Measurements from ENCODE around the gene GTF3C4.

The GTF3C4 gene

DNA sequence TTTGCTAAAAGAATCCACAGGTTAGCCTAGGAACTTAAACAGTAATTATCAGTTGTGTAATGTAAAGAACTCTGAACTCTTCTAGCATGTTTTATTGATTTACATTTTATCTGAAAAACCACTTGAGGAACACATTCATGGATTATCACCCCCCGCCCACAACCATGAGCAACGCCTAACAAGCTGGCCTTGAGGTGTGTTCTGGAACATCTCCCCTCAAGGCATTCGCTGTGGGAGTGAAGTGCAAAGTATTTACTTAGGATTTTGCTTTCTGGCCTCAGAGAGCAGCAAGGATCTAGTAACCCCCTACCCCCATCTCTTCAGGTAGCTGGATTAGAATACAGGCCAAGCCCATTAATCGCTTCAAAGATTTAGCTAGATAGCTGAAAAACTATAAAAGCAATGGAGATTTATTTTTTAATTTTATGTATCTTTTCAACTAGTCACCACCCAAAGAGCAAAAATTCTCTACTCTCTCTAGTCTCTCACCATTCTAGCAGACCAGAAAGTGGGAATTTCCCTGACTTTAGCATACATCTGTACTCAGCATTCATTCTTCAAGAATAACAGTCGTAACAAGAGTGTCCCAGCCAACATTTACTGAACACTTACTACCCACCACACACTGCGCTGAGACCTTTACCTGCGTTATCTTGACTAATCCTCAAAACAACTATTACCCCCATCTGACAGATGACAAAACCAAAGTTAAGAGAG, 37.7 kb upstream of the GTF3C4 start:
- no peak for TF ChIP-seq CTCF (IDR thresholded peaks at IDR 0.05)
- Histone ChIP-seq H3K36me3 (peaks cover 31 to 66% (median 57%) of the 10 kb centered on the region in 3 donors), H3K27me3 (no peaks in the 10 kb centered on the region), H3K4me3 (no peak overlapping the region), H3K9me3 (no peaks in the 10 kb centered on the region), H3K27ac (no peak overlapping the region), H3K4me1 (no peaks in the 10 kb centered on the region)
- DNase-seq: no peak
- intact Hi-C loops (cut with DNase I; ENCODE audit: low total_unique reads): no loop called here

- no peak for DNase-seq
- intact Hi-C loops (cut with DNase I; ENCODE audit: low total_unique reads): no loop called here
- H3K4me1 ChIP-seq: no peaks in the 10 kb centered on the region
- no peak for TF ChIP-seq CTCF (IDR thresholded peaks at IDR 0.05)
- H3K27ac ChIP-seq: no peak overlapping the region
- H3K36me3 ChIP-seq: peaks cover 26 to 63% (median 56%) of the 10 kb centered on the region in 3 donors
- no peaks in the 10 kb centered on the region for H3K9me3 ChIP-seq
- H3K4me3 ChIP-seq: no peak overlapping the region
- H3K27me3 ChIP-seq: no peaks in the 10 kb centered on the region
Measured at GRCh38 chr9:132634327-132634726, 35.9 kb upstream of the GTF3C4 start.

- intact Hi-C loops (cut with DNase I; ENCODE audit: low total_unique reads): no loop called here
- no peak overlapping the region for H3K27ac ChIP-seq
- no peak overlapping the region for H3K4me3 ChIP-seq
- peaks cover 35 to 65% (median 58%) of the 10 kb centered on the region in 3 donors for H3K36me3 ChIP-seq
- no peak for DNase-seq
- H3K27me3 ChIP-seq: no peaks in the 10 kb centered on the region
- no peaks in the 10 kb centered on the region for H3K9me3 ChIP-seq
- no peak for TF ChIP-seq CTCF (IDR thresholded peaks at IDR 0.05)
- no peaks in the 10 kb centered on the region for H3K4me1 ChIP-seq
Measured at GRCh38 chr9:132637351-132637750, 32.9 kb upstream of the GTF3C4 start.

DNA sequence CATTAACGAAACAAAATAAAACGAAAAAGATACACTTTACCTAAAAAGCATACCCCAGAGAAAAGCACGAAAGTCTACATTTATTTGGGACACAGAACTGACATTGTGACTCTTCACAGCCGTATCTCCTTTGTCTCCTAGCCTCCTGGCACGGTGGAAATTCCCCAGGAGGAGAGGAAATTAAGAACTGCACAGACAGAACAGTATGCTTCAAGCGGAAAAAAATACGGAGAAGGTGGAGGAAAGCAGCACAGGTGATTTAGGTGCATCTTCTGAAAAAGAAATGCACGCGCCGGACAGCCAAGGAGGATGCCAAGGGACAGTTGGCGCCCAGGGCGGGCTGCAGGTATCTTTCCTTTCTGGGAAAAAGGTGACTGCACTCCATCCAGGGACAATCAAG, 32.5 kb upstream of the GTF3C4 start:
- no peak for DNase-seq
- Histone ChIP-seq H3K4me3 (no peak overlapping the region), H3K36me3 (peaks cover 35 to 66% (median 58%) of the 10 kb centered on the region in 3 donors), H3K9me3 (no peaks in the 10 kb centered on the region), H3K4me1 (no peaks in the 10 kb centered on the region), H3K27ac (no peak overlapping the region), H3K27me3 (no peaks in the 10 kb centered on the region)
- intact Hi-C loops (cut with DNase I; ENCODE audit: low total_unique reads): no loop called here
- no peak for TF ChIP-seq CTCF (IDR thresholded peaks at IDR 0.05)

DNA sequence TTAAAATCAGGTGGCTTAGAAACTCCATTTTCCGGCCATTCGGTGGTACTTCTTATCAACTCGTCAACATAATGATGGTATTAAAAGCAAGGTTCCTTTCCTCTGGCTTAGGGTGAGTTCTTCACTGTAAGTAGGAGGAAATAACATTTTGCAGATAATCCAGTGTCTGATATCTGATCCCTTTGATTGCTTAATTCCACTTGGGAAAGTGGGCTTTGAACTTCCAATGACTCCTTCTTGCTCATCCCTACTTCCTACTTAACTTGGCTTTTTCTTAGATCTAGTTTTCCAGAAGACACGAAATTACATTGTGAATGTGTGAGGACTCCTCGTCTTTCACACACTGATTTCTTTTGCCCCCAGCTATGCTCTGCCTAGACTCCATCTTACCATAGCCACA, 32.0 kb upstream of the GTF3C4 start:
- intact Hi-C loops (cut with DNase I; ENCODE audit: low total_unique reads): no loop called here
- no peak for TF ChIP-seq CTCF (IDR thresholded peaks at IDR 0.05)
- Histone ChIP-seq H3K27me3 (no peaks in the 10 kb centered on the region), H3K4me3 (no peak overlapping the region), H3K36me3 (peaks cover 35 to 69% (median 61%) of the 10 kb centered on the region in 3 donors), H3K27ac (no peak overlapping the region), H3K4me1 (no peaks in the 10 kb centered on the region), H3K9me3 (no peaks in the 10 kb centered on the region)
- DNase-seq: no peak
